Endothelial cell of umbilical vein (primary cell): ENCODE measurements around the gene SH3BP1.

ENCODE experiments used
- CTCF ChIP-seq, 2 donors: IDR thresholded peaks; 1 replicate in 1 of 2; 2 replicates in 1 of 2; pipeline ENCODE4 v1.5.1; 2011; ENCODE audit warnings: low read length in 2 of 2, mild to moderate bottlenecking in 2 of 2, moderate library complexity in 2 of 2, control low read depth in 1 of 2, inconsistent platforms in 1 of 2, low read depth in 1 of 2; ENCODE audit not compliant: insufficient read depth in 1 of 2; ENCODE audit errors: extremely low read depth in 1 of 2
- EZH2 ChIP-seq: IDR thresholded peaks from 2 replicates; pipeline ENCODE4 v1.6.1; 2012; ENCODE audit warnings: borderline replicate concordance, low read depth, mild to moderate bottlenecking, moderate library complexity, low read length, inconsistent platforms; ENCODE audit not compliant: severe bottlenecking
- FOS ChIP-seq: IDR thresholded peaks from 2 replicates; pipeline ENCODE4 v1.6.1; 2011; ENCODE audit warnings: mild to moderate bottlenecking, low read length, moderate library complexity, borderline replicate concordance; ENCODE audit not compliant: insufficient read depth
- GATA2 ChIP-seq: IDR thresholded peaks from 2 replicates; pipeline ENCODE4 v1.7.0; 2011; ENCODE audit warnings: low read depth, mild to moderate bottlenecking, moderate library complexity, mixed read lengths, low read length; ENCODE audit not compliant: insufficient read length, insufficient read depth
- JUN ChIP-seq: IDR thresholded peaks from 2 replicates; pipeline ENCODE4 v1.6.1; 2011; ENCODE audit warnings: borderline replicate concordance, low read depth; ENCODE audit not compliant: insufficient read length, insufficient read depth
- POLR2A ChIP-seq: IDR thresholded peaks from 2 replicates; pipeline ENCODE4 v1.6.1; 2012; ENCODE audit warnings: low read depth, mild to moderate bottlenecking, control low read depth, low read length
- POLR2AphosphoS5 ChIP-seq: IDR thresholded peaks from 2 replicates; pipeline ENCODE4 v1.6.1; 2012; ENCODE audit warnings: low read depth, mild to moderate bottlenecking, control low read depth, low read length, moderate library complexity; ENCODE audit not compliant: insufficient read depth

- no peak for TF ChIP-seq CTCF (IDR thresholded peaks at IDR 0.05; ENCODE audit: extremely low read depth in 1 of 2, insufficient read depth in 1 of 2, low read depth in 1 of 2, low read length in 2 of 2)
- no peak for TF ChIP-seq POLR2AphosphoS5
- TF ChIP-seq EZH2: no peak
- TF ChIP-seq POLR2A: no peak
- TF ChIP-seq JUN: no peak
- no peak for TF ChIP-seq FOS
- no peak for TF ChIP-seq GATA2
Observed at GRCh38 chr22:37638391-37639069, 939 bp upstream of the SH3BP1 start.
